ENCODE results near the gene GABBR2.

The GABBR2 gene

DNA sequence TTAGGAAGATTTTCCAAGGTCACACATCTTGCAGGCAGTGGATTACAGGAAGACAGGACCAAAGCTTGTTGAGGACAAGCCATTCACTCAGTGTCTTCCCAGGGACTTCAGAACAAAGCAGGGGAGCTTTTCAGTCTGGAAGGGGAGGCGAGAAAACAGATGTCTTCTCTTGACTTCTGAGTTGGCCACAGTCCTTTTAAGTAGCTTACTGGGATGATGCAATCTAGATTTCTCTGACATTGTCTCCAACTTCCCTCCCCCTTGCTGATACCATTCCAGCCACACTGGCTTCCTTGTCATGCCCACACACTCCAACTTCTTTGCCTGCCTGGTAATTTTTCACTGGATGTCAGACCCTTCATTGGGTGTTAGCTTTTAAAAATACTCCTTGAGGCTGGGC lies 279.1 kb downstream of the GABBR2 start:
- DNase-seq (ENCODE audit: low read depth) = peak; percentile 89
- no peak overlapping the region for H3K4me3 ChIP-seq (ENCODE audit: control insufficient read depth, low read depth, low read length)
- TF ChIP-seq, protein P1, sequence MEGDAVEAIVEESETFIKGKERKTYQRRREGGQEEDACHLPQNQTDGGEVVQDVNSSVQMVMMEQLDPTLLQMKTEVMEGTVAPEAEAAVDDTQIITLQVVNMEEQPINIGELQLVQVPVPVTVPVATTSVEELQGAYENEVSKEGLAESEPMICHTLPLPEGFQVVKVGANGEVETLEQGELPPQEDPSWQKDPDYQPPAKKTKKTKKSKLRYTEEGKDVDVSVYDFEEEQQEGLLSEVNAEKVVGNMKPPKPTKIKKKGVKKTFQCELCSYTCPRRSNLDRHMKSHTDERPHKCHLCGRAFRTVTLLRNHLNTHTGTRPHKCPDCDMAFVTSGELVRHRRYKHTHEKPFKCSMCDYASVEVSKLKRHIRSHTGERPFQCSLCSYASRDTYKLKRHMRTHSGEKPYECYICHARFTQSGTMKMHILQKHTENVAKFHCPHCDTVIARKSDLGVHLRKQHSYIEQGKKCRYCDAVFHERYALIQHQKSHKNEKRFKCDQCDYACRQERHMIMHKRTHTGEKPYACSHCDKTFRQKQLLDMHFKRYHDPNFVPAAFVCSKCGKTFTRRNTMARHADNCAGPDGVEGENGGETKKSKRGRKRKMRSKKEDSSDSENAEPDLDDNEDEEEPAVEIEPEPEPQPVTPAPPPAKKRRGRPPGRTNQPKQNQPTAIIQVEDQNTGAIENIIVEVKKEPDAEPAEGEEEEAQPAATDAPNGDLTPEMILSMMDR (conservative IDR thresholded peaks at IDR 0.05; ENCODE audit: control insufficient read depth, insufficient read depth, low read depth, low read length) = no peak

DNA sequence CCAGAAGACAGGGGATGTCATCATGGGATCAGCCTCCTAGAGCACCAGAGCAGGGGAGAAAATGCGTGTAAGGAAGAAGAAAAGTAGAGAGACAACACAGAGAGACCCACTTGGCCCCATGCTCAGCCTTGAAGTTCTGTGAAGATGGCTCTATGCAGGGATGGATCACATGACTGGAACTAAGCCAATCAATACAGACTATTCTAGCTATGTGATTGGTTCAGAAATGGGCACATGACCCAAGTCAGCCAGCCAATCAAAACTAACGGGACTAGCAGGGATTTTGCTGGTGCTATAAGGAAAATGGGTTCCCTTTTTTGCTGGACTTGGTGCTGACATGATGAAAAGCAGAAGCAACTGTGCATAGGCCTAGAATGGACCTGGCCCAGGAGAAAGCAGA lies 280.3 kb downstream of the GABBR2 start:
- TF ChIP-seq, protein P1 (conservative IDR thresholded peaks at IDR 0.05; ENCODE audit: control insufficient read depth, insufficient read depth, low read depth, low read length) = no peak
- H3K4me3 ChIP-seq (ENCODE audit: control insufficient read depth, low read depth, low read length) = no peak overlapping the region

DNA sequence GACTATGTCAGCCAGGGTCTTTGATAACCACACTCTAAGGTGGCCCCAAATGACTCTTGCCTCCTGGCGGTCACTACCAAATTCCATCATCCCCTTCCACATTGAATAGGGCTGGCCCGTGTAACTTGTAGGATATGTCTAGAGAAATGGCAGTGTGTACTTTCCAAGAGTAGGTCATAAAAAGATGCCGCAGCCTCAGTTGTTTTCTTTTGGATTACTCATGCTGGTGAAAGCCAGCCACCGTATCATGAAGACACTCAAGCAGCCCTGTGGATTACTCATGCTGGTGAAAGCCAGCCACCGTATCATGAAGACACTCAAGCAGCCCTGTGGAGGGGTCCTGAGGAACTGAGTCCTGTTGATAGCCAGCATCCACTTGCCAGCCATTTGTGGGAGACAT lies 281.2 kb downstream of the GABBR2 start:
- no peak overlapping the region for H3K4me3 ChIP-seq (ENCODE audit: control insufficient read depth, low read depth, low read length)
- TF ChIP-seq, protein P1 (conservative IDR thresholded peaks at IDR 0.05; ENCODE audit: control insufficient read depth, insufficient read depth, low read depth, low read length) = no peak
- peak; percentile 87 for DNase-seq (ENCODE audit: low read depth)

More for the DNA sequence above, 280.3 kb downstream of the GABBR2 start:
- no peak for DNase-seq (ENCODE audit: low read depth)

DNA sequence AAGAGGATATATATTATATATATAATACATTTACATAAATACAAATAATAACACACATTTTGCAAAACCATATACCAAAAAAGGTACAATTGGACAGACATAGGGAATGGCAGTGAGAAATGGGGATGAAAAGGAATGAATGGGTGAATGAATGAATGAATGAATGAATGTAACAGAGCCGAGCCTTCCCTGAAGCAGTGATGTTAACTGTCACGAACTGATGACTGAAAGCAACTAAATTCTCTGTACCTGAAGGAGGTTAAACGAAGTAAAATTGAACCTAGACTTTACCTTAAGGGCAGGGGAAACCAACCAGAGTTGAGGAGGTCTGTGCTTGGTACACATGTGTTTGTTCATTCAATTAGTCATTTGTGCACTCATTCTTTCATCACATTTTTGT lies 283.7 kb downstream of the GABBR2 start:
- H3K4me3 ChIP-seq (ENCODE audit: control insufficient read depth, low read depth, low read length) = no peak overlapping the region
- TF ChIP-seq, protein P1 (conservative IDR thresholded peaks at IDR 0.05; ENCODE audit: control insufficient read depth, insufficient read depth, low read depth, low read length) = no peak
- DNase-seq (ENCODE audit: low read depth) = no peak

DNA sequence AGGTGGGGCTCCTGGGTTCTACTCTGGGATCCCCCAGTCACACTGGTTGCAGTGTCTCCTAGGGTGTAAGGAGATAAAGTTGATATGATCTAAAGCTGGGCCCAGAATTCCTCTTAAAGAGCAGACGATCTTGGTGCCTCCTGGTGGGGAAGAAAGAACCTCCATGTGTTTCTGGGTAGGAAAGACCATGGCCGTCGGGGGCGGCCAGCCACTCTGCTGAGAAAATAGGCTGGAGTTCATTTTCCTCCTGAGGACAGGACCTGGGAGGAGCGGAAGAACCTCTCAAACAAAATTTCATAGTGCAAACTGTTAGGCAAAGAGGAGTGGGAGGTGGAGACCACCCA lies 289.5 kb downstream of the GABBR2 start:
- H3K4me3 ChIP-seq (ENCODE audit: control insufficient read depth, low read depth, low read length) = no peak overlapping the region
- TF ChIP-seq, protein P1 (conservative IDR thresholded peaks at IDR 0.05; ENCODE audit: control insufficient read depth, insufficient read depth, low read depth, low read length) = no peak
- no peak for DNase-seq (ENCODE audit: low read depth)

DNA sequence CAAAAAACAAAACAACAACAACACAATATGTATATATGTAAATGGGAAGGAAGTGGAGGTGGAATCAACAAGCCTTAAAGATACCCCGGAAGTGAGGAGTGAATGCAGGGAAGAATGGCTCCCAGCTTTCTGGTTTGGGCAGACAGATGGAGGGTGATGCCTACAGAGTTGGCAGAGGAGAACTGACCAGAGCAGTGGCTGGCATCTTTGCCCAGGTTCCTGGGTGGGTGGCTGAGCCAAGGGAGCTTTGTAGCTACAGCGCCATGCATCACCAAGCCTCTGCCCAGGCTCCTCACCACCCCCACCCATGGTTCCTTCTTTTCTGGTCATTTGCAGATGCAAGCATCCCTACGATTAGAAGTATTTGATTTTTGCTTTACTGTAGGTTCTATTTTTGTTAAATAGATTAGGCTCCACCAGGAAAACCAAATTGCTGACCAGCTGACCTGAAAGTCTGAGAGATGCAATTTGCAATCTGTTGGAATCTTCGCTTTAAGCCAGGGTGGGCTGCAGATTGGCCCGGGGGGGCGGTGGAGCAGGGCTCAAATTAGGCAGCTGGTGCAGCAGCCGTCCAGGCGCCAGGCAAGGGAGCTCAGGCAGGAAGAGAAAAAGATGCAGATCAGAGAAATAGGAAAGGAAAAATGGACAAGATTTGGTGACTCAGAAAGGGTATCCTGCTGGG lies 290.0 kb downstream of the GABBR2 start:
- DNase-seq (ENCODE audit: low read depth) = no peak
- TF ChIP-seq, protein P1 (conservative IDR thresholded peaks at IDR 0.05; ENCODE audit: control insufficient read depth, insufficient read depth, low read depth, low read length) = no peak
- H3K4me3 ChIP-seq (ENCODE audit: control insufficient read depth, low read depth, low read length) = no peak overlapping the region

Measured in fibroblast of mammary gland (primary cell).